ENCODE measurements around the gene IGF2BP3.
A peak's percentile ranks its signal among the peaks of the same experiment; 100 is the strongest.

- no peak for TF ChIP-seq EZH2 (IDR thresholded peaks at IDR 0.05; ENCODE audit: low read length, unreplicated experiment)
- peak; percentile 63 for TF ChIP-seq CTCF (conservative IDR thresholded peaks at IDR 0.05; ENCODE audit: low read depth, low read length)
- TF ChIP-seq EZH2phosphoT487 (IDR thresholded peaks at IDR 0.05; ENCODE audit: borderline replicate concordance, low read length) = no peak
Observed at GRCh38 chr7:23462846-23463245, 7.4 kb downstream of the IGF2BP3 start.
